K562 (cell line): ENCODE data around the gene FOXRED2. TPM values are rescaled to one million over a fixed set of nuclear protein-coding genes. Genes with fewer than 3 reads are reported as not detected.

Source experiments
- ADNP ChIP-seq: fragments of 200-800 bp; sonication (Bioruptor generic); IDR thresholded peaks from 2 replicates; pipeline ENCODE4 v1.6.1; 2016; ENCODE audit warnings: missing genetic modification characterization, missing compliant biosample characterization
- FOXK1 ChIP-seq: sonication (generic); formaldehyde crosslinking; IDR thresholded peaks from 2 replicates; pipeline ENCODE4 v1.8.0; 2022; ENCODE audit warnings: missing genetic modification reagents, mild to moderate bottlenecking, borderline replicate concordance
- HDGF ChIP-seq: fragments of 450-650 bp; IDR thresholded peaks from 2 replicates; pipeline ENCODE4 v1.6.1; 2016
- KLF13 ChIP-seq: fragments of 450-650 bp; IDR thresholded peaks from 2 replicates; pipeline ENCODE4 v1.6.1; 2016; ENCODE audit warnings: missing genetic modification characterization, low read depth, mild to moderate bottlenecking, missing compliant biosample characterization, moderate library complexity, borderline replicate concordance
- MGA ChIP-seq: fragments of 450-650 bp; IDR thresholded peaks from 2 replicates; pipeline ENCODE4 v1.6.1; 2016; ENCODE audit warnings: mild to moderate bottlenecking, moderate library complexity
- NR2C2 ChIP-seq, 2 experiments: fragments of 200-800 bp in 1 of 2; sonication (Bioruptor generic) in 1 of 2; sonication (generic) in 1 of 2; formaldehyde crosslinking in 1 of 2; IDR thresholded peaks; 2 replicates each; pipeline versions ENCODE4 v1.6.1 to v1.8.0; 2016 to 2022; ENCODE audit warnings: mild to moderate bottlenecking in 1 of 2, missing compliant biosample characterization in 1 of 2, missing genetic modification characterization in 1 of 2, missing genetic modification reagents in 1 of 2
- SMAD4 ChIP-seq: fragments of 250-450 bp; sonication (Bioruptor Pico); conservative IDR thresholded peaks from 2 replicates; pipeline ENCODE4 v1.8.0; 2021; ENCODE audit warnings: inconsistent platforms, mild to moderate bottlenecking, moderate library complexity
- SREBF1 ChIP-seq: fragments of 150-350 bp; IDR thresholded peaks from 2 replicates; pipeline ENCODE4 v1.6.1; 2014; ENCODE audit warnings: antibody characterized with exemption, low read depth, low read length, borderline replicate concordance
- TCF3 ChIP-seq: sonication (generic); formaldehyde crosslinking; IDR thresholded peaks from 2 replicates; pipeline ENCODE4 v1.4.0; 2020; ENCODE audit warnings: mild to moderate bottlenecking, missing genetic modification reagents
- ZNF143 ChIP-seq: sonication (generic); formaldehyde crosslinking; IDR thresholded peaks from 2 replicates; pipeline ENCODE4 v1.9.0; 2022; ENCODE audit warnings: mild to moderate bottlenecking, missing genetic modification reagents
- ZNF277 ChIP-seq: fragments of 250-450 bp; sonication (Bioruptor Pico); IDR thresholded peaks from 2 replicates; pipeline ENCODE4 v1.8.0; 2022; ENCODE audit warnings: inconsistent platforms, mild to moderate bottlenecking, moderate library complexity, borderline replicate concordance
- ZNF445 ChIP-seq: fragments of 250-450 bp; sonication (Bioruptor Pico); IDR thresholded peaks from 2 replicates; pipeline ENCODE4 v1.4.0; 2020; ENCODE audit warnings: low read depth, mild to moderate bottlenecking, moderate library complexity
- ZNF785 ChIP-seq: fragments of 250-450 bp; sonication (Bioruptor Pico); IDR thresholded peaks from 2 replicates; pipeline ENCODE4 v1.4.0; 2020; ENCODE audit warnings: mild to moderate bottlenecking
- polyA plus RNA-seq, 8 experiments: library from polyadenylated mRNA; depleted of rRNA in 4 of 8; stranded (reverse) in 5 of 8; unstranded in 3 of 8; fragments of >200 nt; fragmentation: Nextera tagmentation in 2 of 8; fragmentation: Illumina TruSeq in 1 of 8; extraction: Ambion mirVana in 2 of 8; extraction: Trizol in 1 of 8; gene quantifications; 2 replicates each; pipeline versions ENCODE4 v1.2.1 to v1.2.3, GENCODE V29; 2011 to 2014; ENCODE audit warnings: inconsistent platforms in 1 of 8, missing spikeins in 1 of 8
- total RNA-seq, 7 experiments: library from RNA; depleted of rRNA in 6 of 7; stranded (reverse); fragments of >200 nt in 6 of 7; fragmentation: Illumina TruSeq in 2 of 7; extraction: Trizol in 2 of 7; gene quantifications; 2 replicates each; pipeline versions ENCODE4 v1.2.1 to v1.2.3, GENCODE V29; 2011 to 2021; ENCODE audit warnings: low replicate concordance in 1 of 7

Gene FOXRED2
- total and polyA plus RNA-seq, 9 of the 15 experiments (the other 6 are each of a cell fraction or from before 2014, with no cell fraction given), result 2.8 to 48.4 (median 7.8) TPM

- TF ChIP-seq NR2C2 (CRISPR knock-in tag; IDR thresholded peaks at IDR 0.05), result peak; percentile 35; the same call in 1 of the 2 replicates
- TF ChIP-seq NR2C2 (tag; IDR thresholded peaks at IDR 0.05), result peak; percentile 84; the same call in 1 of the 2 replicates
- peak; percentile 29; the same call in 1 of the 2 replicates for TF ChIP-seq SMAD4 (CRISPR knock-in tag)
- no peak for TF ChIP-seq ADNP
- TF ChIP-seq ZNF445 (CRISPR knock-in tag), result no peak
- no peak for TF ChIP-seq TCF3
- no peak for TF ChIP-seq ZNF785 (CRISPR knock-in tag)
- TF ChIP-seq ZNF143 (CRISPR knock-in tag), result peak; percentile 82
- TF ChIP-seq MGA, result peak; percentile 22; the same call in 1 of the 2 replicates
- TF ChIP-seq FOXK1 (CRISPR knock-in tag), result 0 out of 2 replicates have a peak, but pooled peaks have one; percentile 52
- no peak for TF ChIP-seq ZNF277 (CRISPR knock-in tag)
- no peak for TF ChIP-seq HDGF
- no peak for TF ChIP-seq SREBF1
- TF ChIP-seq KLF13 (tag), result peak; percentile 13; the same call in 1 of the 2 replicates
Observed at GRCh38 chr22:36528795-36529751, 22.2 kb upstream of the FOXRED2 start, which contains the start of gene EIF3D (continued).
